ENCODE results near the gene ELMO2.

GRCh38 chr20:46346770-46347169, 59.6 kb downstream of the ELMO2 start:
- TF ChIP-seq, protein P1, sequence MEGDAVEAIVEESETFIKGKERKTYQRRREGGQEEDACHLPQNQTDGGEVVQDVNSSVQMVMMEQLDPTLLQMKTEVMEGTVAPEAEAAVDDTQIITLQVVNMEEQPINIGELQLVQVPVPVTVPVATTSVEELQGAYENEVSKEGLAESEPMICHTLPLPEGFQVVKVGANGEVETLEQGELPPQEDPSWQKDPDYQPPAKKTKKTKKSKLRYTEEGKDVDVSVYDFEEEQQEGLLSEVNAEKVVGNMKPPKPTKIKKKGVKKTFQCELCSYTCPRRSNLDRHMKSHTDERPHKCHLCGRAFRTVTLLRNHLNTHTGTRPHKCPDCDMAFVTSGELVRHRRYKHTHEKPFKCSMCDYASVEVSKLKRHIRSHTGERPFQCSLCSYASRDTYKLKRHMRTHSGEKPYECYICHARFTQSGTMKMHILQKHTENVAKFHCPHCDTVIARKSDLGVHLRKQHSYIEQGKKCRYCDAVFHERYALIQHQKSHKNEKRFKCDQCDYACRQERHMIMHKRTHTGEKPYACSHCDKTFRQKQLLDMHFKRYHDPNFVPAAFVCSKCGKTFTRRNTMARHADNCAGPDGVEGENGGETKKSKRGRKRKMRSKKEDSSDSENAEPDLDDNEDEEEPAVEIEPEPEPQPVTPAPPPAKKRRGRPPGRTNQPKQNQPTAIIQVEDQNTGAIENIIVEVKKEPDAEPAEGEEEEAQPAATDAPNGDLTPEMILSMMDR (tag by site-specific recombination; IDR thresholded peaks at IDR 0.05) = no peak
- TF ChIP-seq ZNF513 (tag by site-specific recombination; IDR thresholded peaks at IDR 0.05) = no peak

Data from HEK293 (cell line).